Measurements from ENCODE around the gene TEX44.
A peak's percentile ranks its signal among the peaks of the same experiment; 100 is the strongest.
"Not testable (repeated sequence)": the region's sequence is repeated elsewhere in the genome, so short reads cannot be mapped to it uniquely, and the experiment has no call there.

The TEX44 gene

DNA sequence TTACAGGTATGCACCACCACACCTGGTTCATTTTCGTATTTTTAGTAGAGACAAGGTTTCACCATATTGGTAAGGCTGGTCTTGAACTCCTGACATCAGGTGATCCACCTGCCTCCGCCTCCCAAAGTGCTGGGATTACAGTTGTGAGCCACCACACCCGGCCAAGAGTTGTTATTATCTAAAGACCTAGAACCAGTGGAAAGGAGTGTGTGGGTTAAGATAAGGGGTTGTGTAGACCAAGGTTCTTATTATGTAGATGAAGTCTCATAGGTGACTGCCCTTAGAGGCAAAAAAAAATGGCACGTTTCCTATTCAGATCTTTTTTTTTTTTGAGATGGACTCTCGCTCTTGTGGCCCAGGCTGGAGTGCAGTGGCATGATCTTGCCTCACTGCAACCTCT, 21.7 kb upstream of the TEX44 start:
- DNase-seq, result not testable (repeated sequence)

- no peak for DNase-seq
Observed at GRCh38 chr2:231571661-231572191, 20.9 kb upstream of the TEX44 start.

GRCh38 chr2:231573096-231573495, 19.6 kb upstream of the TEX44 start:
- no peak for DNase-seq

DNA sequence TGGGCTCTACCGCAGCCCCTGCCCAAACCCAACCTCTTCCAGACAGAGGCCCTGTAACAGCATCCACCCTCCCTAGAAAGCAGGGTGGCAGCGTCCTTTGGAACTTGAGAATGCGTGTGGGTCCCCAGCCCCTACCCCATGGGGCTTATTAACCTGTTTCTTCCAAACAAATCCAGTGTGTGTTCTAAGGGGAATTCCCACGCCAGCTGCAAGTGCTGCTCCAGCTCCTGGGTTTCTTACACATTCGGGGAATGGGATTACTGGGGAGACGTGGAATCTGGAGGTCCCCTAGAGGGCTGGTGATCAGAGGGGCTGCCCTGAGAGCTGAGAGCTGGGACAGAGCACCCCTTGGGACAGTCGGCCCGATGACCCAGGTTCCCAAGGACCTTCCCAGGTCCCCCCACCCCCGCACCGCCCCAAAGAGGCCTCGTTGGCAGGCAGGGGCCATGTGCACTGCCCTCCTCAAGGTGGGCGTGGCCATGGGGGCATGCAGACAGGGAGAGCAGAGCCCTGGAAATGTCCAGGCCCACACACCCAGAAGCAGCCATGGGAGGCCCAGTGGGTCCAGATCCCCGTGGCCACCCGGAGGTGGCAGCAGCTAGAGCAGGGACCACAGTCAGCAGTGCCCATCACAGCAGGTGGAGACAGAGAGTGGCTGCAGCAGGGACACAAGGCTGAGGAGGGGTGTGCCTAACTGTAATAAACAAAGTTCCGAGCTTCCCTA, 18.8 kb upstream of the TEX44 start:
- DNase-seq, result no peak

DNA sequence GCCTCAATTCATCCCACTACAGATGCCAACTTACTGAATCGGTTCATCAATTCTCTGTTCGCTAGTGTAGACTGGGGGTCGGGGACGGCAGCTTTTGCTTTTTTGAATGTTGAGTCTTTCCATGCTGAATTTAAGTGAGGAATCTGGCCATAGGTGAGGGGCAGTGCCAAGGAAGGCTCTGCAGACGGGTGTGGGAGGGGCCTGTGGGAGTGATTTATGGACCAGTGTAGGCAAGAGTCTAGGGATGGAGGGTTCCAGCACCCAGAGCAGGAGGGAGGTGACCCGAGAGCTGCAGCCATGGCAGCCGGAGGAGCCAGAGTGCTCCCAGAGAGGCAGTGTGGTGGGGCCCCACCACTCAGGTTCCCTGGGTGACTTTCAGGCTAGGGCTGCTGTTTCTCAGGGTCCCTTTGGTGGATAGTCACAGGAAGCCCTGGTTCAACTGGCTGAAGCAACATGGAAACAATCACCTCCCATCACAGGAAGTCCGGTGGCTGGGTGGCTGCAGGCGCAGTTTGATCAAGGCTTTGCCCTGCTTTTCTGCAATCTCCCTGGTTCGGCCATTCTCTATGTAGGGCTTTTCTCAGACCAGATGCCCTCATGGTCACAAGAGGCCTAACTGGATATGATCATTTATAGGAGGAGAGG, 16.9 kb upstream of the TEX44 start:
- no peak for DNase-seq

GRCh38 chr2:231576465-231576864, 16.2 kb upstream of the TEX44 start:
- DNase-seq, result no peak

- DNase-seq, result not testable (repeated sequence)
Observed at GRCh38 chr2:231578655-231579054, 14.0 kb upstream of the TEX44 start.

DNA sequence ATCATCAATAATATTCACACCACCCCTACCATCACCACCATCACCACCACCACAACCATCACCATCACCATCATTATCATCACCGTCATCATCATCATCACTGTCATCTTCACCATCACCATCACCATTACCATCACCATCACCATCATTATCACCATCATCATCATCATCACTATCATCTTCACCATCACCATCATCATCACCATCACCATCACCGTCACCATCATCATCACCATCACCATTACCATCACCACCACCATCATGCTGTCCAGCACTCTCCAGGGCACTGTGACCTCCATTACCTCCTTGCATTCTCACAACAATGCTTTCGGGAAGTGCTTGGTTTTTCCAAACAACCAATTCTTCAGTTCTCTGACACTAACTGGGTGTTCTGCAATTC, 13.1 kb upstream of the TEX44 start:
- DNase-seq, result no peak

DNA sequence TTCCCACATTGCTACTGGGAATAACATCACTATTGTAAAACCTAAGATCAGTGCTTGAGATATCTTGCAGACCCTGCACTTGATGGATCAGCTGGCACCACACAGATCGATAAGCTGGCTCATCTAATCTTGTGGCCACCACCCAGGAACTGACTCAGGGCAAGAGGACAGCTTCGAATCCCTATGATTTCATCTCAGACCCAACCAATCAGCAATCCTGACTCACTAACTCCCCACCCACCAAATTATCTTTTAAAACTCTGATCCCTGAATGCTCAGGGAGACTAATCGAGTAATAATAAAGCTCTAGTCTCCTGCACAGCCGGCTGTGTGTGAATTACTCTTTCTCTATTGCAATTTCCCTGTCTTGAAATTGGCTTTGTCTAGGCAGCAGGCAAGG, 11.3 kb upstream of the TEX44 start:
- DNase-seq, result no peak

DNA sequence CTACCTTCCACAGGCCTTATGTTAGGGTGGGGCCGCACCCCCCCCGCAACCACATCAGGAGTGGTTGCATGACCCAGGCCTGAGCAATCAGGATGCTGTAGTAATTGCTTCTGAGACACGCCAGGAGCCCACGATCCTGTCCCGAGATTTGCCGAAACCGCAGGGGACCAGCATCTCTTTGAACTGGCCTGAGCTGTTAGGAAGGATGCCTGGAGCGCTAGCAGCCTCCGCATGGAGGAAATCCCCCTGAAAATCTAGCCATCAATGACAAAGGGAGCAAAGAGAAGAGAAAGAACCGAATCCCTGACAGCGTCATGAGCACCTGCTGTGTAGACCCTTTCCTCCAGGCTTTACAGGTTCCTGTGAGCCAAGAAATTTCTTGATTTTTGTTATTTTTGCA, 8.7 kb upstream of the TEX44 start:
- DNase-seq, result no peak

DNA sequence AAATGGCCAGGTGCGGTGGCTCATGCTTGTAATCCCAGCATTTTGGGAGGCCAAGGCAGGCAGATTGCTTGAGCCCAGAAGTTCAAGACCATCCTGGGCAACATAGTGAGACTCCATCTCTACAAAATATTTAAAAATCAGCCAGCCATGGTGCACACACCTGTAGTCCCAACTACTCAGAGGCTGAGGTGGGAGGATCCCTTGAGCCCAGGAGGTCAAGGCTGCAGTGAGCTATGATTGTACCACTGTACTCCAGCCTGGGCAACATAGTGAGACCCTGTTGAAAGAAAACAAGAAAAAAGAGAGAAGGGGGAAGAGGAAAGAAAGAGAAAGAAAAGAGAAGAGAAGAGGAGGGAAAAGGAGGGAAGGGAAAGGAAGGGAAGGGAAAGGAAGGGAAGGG, 4.9 kb upstream of the TEX44 start:
- not testable (repeated sequence) for DNase-seq

DNA sequence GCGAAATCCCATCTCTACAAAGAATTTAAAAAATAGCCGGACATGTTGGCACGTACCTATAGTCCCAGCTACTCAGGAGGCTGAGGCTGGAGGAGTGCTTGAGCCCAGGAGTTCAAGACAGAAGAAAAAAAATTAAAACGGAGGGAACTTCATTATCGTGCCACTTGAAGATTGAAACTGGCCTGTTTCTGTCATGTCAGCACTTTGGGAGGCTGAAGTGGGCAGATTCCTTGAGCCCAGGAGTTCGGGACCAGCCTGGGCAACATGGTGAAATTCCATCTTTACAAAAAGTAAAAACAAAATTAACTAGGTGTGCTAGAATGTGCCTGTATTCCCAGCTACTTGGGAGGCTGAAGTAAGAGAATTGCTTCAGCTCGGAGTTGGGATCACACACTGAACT, 3.0 kb upstream of the TEX44 start:
- no peak for DNase-seq

DNA sequence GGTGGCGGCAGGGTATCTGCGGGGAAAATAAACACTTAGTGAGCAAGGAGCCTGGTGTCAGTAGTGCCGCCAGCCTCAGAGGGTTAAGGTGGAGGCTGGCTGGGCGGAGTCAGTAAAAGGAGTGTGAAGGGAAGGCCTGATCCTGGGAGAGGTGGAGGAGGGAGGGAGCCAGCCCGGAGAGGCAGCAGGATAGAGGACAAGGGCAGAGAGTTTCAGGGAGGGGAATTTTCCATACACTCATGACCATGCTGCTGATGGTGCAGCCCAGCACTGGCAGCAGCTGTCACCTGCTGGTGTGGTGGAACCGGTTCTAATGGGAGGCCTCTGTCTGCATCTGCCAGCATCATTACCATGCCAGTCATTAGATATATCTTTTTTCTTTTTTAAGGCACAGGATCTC, 2.0 kb upstream of the TEX44 start:
- DNase-seq, result no peak

DNA sequence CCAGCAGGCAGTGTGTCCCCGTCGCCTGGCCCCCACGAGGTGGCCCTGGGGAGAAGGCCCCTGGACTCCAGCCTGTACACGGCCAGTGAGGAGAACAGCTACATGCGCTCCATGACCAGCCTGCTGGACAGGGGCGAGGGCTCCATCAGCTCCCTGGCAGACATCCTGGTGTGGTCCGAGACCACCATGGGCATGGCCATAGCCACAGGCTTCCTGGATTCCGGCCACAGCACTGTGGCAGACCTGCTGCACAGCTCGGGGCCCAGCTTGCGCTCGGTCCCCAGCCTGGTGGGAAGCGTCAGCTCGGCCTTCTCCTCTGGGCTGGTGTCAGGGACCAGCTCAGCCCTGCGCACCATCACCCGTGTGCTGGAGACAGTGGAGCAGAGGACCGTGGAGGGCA, 1.0 kb downstream of the TEX44 start:
- DNase-seq, result no peak

DNA sequence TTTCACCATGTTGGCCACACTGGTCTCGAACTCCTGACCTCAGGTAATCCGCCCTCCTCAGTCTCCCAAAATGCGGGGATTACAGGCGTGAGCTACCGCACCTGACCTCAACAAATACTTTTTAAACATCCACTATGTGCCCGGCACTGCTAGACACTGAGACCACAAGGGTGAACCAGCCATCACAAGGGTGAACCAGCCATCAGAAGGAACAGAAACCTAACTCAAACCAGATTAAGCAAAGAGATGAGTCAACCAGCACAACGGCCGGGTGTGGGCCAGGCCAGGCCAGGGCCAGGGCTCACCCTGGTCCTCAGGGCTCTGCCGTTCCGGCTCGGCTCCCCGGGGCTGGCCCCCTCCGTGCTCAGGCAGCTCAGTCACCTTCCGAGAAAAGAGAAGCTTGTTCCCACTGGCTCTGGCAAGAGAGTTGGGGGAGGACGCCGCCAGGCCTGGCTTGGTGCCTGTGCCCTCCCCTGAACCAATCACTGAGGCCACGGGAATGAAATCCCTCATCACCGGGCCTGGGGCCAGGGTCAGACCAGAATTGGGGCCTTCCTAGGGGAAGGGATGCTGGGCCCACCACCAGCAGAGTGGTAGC, 4.4 kb downstream of the TEX44 start:
- peak in 48 of 56 donors; percentile 31 to 84 (median 60) for DNase-seq

- peak in 25 of 56 donors; percentile 15 to 84 (median 49) for DNase-seq
Observed at GRCh38 chr2:231597627-231598026, 5.0 kb downstream of the TEX44 start.

DNA sequence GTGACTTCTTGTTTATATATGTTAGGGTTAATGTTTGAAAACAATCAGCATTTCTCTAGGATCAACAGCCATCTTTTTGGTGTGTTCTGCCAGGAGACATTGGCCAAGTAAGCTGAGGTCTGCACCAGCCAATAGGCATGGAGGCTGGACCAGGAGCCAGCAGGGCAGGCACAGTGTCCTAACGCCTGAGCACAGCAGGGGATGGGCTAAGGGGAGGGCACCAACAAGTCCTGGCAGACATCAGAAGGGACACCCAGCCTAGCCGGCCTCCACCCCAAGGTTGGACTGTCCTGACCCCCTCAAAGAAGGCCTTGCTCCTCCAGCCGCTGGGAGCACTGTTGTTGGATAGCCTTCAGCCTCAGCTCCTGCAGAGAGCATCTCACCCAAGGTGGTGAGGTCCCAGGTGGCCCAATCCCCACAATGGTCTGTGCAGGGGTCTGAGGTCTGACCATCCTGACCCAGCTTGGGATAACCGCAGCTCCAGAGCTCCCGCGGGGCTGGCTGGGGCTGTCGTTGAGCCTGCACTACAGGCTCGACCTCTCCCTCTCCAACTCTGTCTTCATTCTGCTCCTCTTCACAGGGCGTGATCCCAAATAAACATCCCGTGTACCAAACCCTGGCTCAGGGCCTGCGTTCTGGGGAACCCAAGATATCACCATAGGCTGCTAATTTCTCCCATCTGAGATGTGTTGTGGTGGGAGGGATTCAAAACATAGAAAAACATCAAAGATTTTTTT, 8.1 kb downstream of the TEX44 start:
- peak in 4 of 56 donors; percentile 3 to 26 (median 10) for DNase-seq

GRCh38 chr2:231601356-231602229, 8.9 kb downstream of the TEX44 start:
- DNase-seq, result peak in 47 of 56 donors; percentile 11 to 87 (median 57)

- DNase-seq, result peak in 4 of 56 donors; percentile 2 to 20 (median 12)
Observed at GRCh38 chr2:231602859-231603467, 10.3 kb downstream of the TEX44 start.

GRCh38 chr2:231604101-231604684, 11.5 kb downstream of the TEX44 start:
- DNase-seq, result peak in 55 of 56 donors; percentile 68 to 98 (median 90)

Measured in nucleus accumbens (tissue), 56 donors.